Suprapubic skin (tissue), 4 donors: Measurements from ENCODE around the gene RIOK1.

Experiments
- EP300 ChIP-seq: sonication (generic); formaldehyde crosslinking; IDR thresholded peaks from one replicate; pipeline ENCODE4 v1.6.1; 2017; ENCODE audit warnings: antibody characterized with exemption
- POLR2A ChIP-seq, 2 donors: fragments of 450-650 bp; IDR thresholded peaks; one replicate each; pipeline ENCODE4 v1.6.1; 2017; ENCODE audit warnings: antibody characterized with exemption in 2 of 2, mild to moderate bottlenecking in 2 of 2, moderate library complexity in 2 of 2
- POLR2AphosphoS5 ChIP-seq, 3 donors: sonication (generic); formaldehyde crosslinking; IDR thresholded peaks; one replicate each; pipeline ENCODE4 v1.6.1; 2017; ENCODE audit warnings: antibody characterized with exemption in 3 of 3
- TF ChIP-seq, protein P1 (sequence below), 2 donors: fragments of 200-600 bp in 1 of 2; fragments of 450-650 bp in 1 of 2; sonication (generic) in 1 of 2; IDR thresholded peaks; one replicate each; pipeline ENCODE4 v1.5.1; 2016 to 2019; ENCODE audit warnings: antibody characterized with exemption in 2 of 2, mild to moderate bottlenecking in 1 of 2, moderate library complexity in 1 of 2

DNA sequence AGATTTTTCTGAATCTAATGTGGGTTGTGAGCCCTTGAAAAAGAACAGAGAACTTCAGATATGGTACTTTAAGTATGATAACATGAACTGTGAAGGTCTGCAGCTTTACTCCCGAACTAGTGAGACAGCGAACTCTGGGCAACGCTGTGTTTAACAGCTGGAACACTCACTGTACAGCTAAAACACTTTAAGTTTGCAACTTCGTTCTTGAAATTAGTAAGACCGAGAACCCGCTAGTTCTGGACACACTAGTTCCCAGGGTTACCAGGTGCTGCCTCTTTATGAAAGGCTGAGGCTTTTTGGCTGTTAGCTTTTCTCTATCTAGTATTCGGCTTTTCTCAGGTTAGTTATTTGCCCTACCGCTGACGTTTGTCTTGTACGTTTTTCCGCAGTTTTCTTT, 52.9 kb downstream of the RIOK1 start:
- TF ChIP-seq, protein P1, sequence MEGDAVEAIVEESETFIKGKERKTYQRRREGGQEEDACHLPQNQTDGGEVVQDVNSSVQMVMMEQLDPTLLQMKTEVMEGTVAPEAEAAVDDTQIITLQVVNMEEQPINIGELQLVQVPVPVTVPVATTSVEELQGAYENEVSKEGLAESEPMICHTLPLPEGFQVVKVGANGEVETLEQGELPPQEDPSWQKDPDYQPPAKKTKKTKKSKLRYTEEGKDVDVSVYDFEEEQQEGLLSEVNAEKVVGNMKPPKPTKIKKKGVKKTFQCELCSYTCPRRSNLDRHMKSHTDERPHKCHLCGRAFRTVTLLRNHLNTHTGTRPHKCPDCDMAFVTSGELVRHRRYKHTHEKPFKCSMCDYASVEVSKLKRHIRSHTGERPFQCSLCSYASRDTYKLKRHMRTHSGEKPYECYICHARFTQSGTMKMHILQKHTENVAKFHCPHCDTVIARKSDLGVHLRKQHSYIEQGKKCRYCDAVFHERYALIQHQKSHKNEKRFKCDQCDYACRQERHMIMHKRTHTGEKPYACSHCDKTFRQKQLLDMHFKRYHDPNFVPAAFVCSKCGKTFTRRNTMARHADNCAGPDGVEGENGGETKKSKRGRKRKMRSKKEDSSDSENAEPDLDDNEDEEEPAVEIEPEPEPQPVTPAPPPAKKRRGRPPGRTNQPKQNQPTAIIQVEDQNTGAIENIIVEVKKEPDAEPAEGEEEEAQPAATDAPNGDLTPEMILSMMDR (IDR thresholded peaks at IDR 0.05): no peak
- TF ChIP-seq POLR2A (IDR thresholded peaks at IDR 0.05) (no peak), POLR2AphosphoS5 (IDR thresholded peaks at IDR 0.05) (no peak), EP300 (no peak)
